Measurements from ENCODE around the gene ARMC12.

GRCh38 chr6:35797837-35798526, 61.1 kb downstream of the ARMC12 start:
- TF ChIP-seq, protein P1, sequence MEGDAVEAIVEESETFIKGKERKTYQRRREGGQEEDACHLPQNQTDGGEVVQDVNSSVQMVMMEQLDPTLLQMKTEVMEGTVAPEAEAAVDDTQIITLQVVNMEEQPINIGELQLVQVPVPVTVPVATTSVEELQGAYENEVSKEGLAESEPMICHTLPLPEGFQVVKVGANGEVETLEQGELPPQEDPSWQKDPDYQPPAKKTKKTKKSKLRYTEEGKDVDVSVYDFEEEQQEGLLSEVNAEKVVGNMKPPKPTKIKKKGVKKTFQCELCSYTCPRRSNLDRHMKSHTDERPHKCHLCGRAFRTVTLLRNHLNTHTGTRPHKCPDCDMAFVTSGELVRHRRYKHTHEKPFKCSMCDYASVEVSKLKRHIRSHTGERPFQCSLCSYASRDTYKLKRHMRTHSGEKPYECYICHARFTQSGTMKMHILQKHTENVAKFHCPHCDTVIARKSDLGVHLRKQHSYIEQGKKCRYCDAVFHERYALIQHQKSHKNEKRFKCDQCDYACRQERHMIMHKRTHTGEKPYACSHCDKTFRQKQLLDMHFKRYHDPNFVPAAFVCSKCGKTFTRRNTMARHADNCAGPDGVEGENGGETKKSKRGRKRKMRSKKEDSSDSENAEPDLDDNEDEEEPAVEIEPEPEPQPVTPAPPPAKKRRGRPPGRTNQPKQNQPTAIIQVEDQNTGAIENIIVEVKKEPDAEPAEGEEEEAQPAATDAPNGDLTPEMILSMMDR (conservative IDR thresholded peaks at IDR 0.05 in 1 of 2, IDR thresholded peaks at IDR 0.05 in 1 of 2; ENCODE audit: extremely low read depth in 1 of 2, insufficient read depth in 1 of 2, low read depth in 1 of 2, low read length in 2 of 2), result no peak
- TF ChIP-seq EZH2 (IDR thresholded peaks at IDR 0.05; ENCODE audit: borderline replicate concordance, low read length), result no peak
